Measurements from ENCODE around the gene ZNF236.
"Not testable (repeated sequence)": the region's sequence is repeated elsewhere in the genome, so short reads cannot be mapped to it uniquely, and the experiment has no call there.

DNA sequence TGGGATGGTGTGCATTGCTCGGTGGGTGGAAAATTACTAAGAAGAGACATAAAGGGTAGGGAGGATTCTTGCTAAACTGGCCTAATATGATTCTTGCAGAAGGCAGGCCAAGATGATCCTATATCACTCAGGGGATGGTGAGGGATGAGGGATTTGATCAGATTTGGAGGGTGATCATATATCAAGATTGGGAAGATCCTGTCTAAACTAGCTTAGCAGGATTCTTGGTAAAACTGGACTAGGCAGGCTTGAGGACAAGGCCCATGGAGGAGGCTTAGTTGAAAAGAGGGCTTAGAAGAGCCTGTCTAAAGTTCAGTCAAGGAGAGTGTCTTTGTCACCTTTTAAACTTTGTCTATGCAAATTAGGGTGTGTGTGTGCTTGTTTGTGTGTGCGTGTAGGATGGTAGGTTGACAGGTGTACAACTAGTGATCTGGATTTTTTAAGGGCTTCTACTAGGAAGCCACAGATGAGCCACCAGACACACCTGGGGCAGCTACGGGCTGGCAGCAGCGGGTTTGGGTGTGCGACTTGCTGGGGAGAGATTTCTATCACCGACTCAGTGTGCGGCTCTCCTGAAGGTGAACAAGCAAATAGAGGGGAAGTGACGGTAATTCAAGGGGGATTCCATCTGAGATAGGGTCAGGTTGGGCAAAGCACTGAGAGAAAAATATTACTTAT lies 168.1 kb downstream of the ZNF236 start:
- not testable (repeated sequence) for TF ChIP-seq CTCF (IDR thresholded peaks at IDR 0.05); EZH2 (IDR thresholded peaks at IDR 0.05; ENCODE audit: borderline replicate concordance, insufficient read depth, low read depth, low read length, poor library complexity, severe bottlenecking)
